ENCODE results near the gene TJP1. TPM values are rescaled to one million over a fixed set of nuclear protein-coding genes. Genes with fewer than 3 reads are reported as not detected.

TJP1 gene
- total and polyA plus RNA-seq, 2 experiments from 2014 or later = 34.4 to 88.7 TPM

GRCh38 chr15:29675791-29676301 lies 146.4 kb downstream of the TJP1 start:
- Histone ChIP-seq H3K4me2 (peak overlapping the region; percentile 97), H2AFZ (peak overlapping the region; percentile 94), H3K9me3 (ENCODE audit: low read depth) (no peaks in the 10 kb centered on the region), H4K20me1 (ENCODE audit: insufficient read depth, poor library complexity, severe bottlenecking) (no peaks in the 10 kb centered on the region), H3K36me3 (replicated peaks; ENCODE audit: insufficient read depth, low read depth) (no peaks in the 10 kb centered on the region), H3K27me3 (no peaks in the 10 kb centered on the region), H3K79me2 (peaks cover 3% of the 10 kb centered on the region), H3K4me3 (peak overlapping the region; percentile 59), H3K9me2 (replicated peaks; ENCODE audit: insufficient read depth) (no peaks in the 10 kb centered on the region), H3K27ac (no peak overlapping the region), H3K4me1 (ENCODE audit: insufficient read depth) (peaks cover 12% of the 10 kb centered on the region)
- 26% methylated on average over 28 of the region's 29 CpGs for WGBS (ENCODE audit: low lambda C conversion rate, missing lambda C conversion rate)
- TF ChIP-seq EZH2phosphoT487 (IDR thresholded peaks at IDR 0.05; ENCODE audit: low read depth, severe bottlenecking, unreplicated experiment) (no peak), EZH2 (IDR thresholded peaks at IDR 0.05; ENCODE audit: borderline replicate concordance) (no peak), CTCF (IDR thresholded peaks at IDR 0.05; ENCODE audit: poor library complexity) (no peak)
- no peak for DNase-seq (ENCODE audit: low spot score)

DNA sequence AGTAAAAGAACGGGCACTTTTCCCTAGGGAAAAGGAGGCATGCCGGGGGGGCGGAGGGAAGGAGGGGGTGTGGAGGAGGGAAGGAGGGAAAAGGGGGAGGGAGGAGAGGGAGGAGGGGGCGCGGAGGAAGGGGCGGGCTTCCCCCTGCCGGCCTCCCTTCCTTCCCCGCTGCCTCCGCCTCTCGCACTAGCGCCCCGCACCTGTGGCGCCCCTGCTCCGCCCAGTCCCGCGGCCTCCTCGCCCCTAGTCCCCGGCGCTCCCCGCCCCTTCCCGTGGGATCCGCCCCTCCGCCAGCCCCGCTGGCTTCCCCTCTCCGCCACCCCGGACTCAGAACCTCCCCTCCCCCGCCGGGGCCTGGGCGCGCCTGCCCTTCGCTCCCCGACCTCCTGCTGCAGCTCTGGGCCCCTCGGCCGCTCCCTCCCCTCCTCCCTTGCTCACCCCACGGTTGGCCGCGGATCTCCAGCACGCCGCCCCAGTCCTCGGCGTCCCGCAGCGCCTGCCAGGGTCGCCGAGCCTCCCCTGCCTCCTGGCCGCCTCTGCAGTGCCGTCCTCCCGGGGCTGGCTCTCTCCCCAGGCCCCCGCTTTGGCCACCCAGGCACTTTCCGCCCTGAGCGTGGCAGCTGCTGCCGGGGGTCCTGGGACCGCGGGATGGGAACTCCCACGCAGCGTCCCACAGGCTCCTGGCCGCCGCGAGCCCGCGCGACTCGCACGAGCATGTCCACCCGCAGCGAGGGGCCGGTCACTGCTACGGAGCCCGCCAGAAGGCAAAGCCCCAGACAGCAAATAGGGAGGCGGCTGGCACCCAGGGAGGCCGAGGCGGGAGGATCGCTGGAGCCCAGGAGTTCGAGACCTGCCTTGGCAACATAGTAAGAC lies 147.4 kb downstream of the TJP1 start:
- Histone ChIP-seq H3K4me2 (peak overlapping the region; percentile 97), H4K20me1 (ENCODE audit: insufficient read depth, poor library complexity, severe bottlenecking) (no peaks in the 10 kb centered on the region), H3K36me3 (replicated peaks; ENCODE audit: insufficient read depth, low read depth) (no peaks in the 10 kb centered on the region), H3K4me3 (peak overlapping the region; percentile 59), H3K27me3 (no peaks in the 10 kb centered on the region), H2AFZ (peak overlapping the region; percentile 94), H3K79me2 (peaks cover 3% of the 10 kb centered on the region), H3K4me1 (ENCODE audit: insufficient read depth) (peaks cover 12% of the 10 kb centered on the region), H3K27ac (peak overlapping the region; percentile 85), H3K9me3 (ENCODE audit: low read depth) (no peaks in the 10 kb centered on the region), H3K9me2 (replicated peaks; ENCODE audit: insufficient read depth) (no peaks in the 10 kb centered on the region)
- 3% methylated on average over 31 of the region's 74 CpGs for WGBS (ENCODE audit: low lambda C conversion rate, missing lambda C conversion rate)
- TF ChIP-seq EZH2 (IDR thresholded peaks at IDR 0.05; ENCODE audit: borderline replicate concordance) (no peak), CTCF (IDR thresholded peaks at IDR 0.05; ENCODE audit: poor library complexity) (no peak), EZH2phosphoT487 (IDR thresholded peaks at IDR 0.05; ENCODE audit: low read depth, severe bottlenecking, unreplicated experiment) (no peak)
- DNase-seq (ENCODE audit: low spot score) = peak; percentile 92

DNA sequence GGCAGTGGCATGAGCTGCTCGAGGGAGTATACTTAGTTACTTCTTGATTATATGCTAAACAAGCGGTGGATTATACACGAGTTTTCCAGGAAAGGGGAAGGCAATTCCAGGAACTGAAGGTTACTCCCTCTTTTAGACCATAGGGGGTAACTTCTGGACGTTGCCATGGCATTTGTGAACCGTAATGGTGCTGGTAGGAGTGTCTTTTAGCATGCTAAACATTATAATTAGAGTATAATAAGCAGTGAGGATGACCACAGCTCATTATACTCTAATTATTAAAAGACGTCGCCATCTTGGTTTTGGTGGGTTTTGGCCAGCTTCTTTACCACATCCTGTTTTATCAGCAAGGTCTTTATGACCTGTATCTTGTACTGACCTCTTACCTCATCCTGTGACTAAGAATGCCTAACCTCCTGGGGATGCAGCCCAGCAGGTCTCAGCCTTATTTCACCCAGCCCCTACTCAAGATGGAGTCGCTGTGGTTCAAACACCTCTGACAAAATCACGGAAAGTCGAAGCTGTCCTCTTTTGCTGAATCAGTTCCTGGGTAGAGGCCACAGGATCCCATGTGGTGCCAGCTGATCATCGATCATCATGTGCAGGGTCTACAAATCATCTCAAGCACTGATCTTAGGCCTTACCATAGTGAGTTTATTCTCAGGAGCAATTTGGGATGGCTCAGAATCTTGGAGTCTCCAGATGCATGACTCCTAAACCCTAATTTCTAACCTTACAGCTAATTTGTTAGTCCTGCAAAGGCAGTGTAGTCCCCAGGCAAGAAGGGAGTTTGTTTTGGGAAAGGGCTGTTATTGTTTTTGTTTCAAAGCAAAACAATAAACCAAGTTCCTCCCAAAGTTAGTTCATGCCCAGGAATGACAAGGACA lies 149.1 kb downstream of the TJP1 start:
- 94% methylated on average over 11 of the region's 11 CpGs for WGBS (ENCODE audit: low lambda C conversion rate, missing lambda C conversion rate)
- H3K79me2 ChIP-seq = peaks cover 3% of the 10 kb centered on the region
- no peak overlapping the region for H3K4me2 ChIP-seq
- H3K4me1 ChIP-seq (ENCODE audit: insufficient read depth) = peaks cover 12% of the 10 kb centered on the region
- TF ChIP-seq EZH2 (IDR thresholded peaks at IDR 0.05; ENCODE audit: borderline replicate concordance) (no peak), EZH2phosphoT487 (IDR thresholded peaks at IDR 0.05; ENCODE audit: low read depth, severe bottlenecking, unreplicated experiment) (no peak), CTCF (IDR thresholded peaks at IDR 0.05; ENCODE audit: poor library complexity) (no peak)
- no peaks in the 10 kb centered on the region for H3K36me3 ChIP-seq (replicated peaks; ENCODE audit: insufficient read depth, low read depth)
- H3K4me3 ChIP-seq = no peak overlapping the region
- H4K20me1 ChIP-seq (ENCODE audit: insufficient read depth, poor library complexity, severe bottlenecking) = no peaks in the 10 kb centered on the region
- no peak overlapping the region for H3K27ac ChIP-seq
- no peak for DNase-seq (ENCODE audit: low spot score)
- H3K9me3 ChIP-seq (ENCODE audit: low read depth) = no peaks in the 10 kb centered on the region
- no peaks in the 10 kb centered on the region for H3K9me2 ChIP-seq (replicated peaks; ENCODE audit: insufficient read depth)
- H2AFZ ChIP-seq = no peak overlapping the region
- H3K27me3 ChIP-seq = no peaks in the 10 kb centered on the region
